ENCODE results near the gene PTPRA. TPM values are rescaled to one million over a fixed set of nuclear protein-coding genes. Genes with fewer than 3 reads are reported as not detected.

PTPRA gene
- total RNA-seq, 1 experiment from 2014 or later = 56.9 TPM

- intact Hi-C loops (cut with micrococcal nuclease; ENCODE audit: unreplicated experiment) = no loop called here
- Histone ChIP-seq H3K36me3 (ENCODE audit: insufficient read depth, low read length, poor library complexity, severe bottlenecking) (peaks cover 46% of the 10 kb centered on the region), H3K4me1 (ENCODE audit: insufficient read depth, low read length, poor library complexity, severe bottlenecking) (no peaks in the 10 kb centered on the region), H3K27ac (ENCODE audit: low read depth, low read length, poor library complexity, severe bottlenecking) (no peak overlapping the region), H3K27me3 (replicated peaks; ENCODE audit: insufficient read depth, low read depth, low read length, poor library complexity) (no peaks in the 10 kb centered on the region), H3K4me3 (ENCODE audit: low read depth, low read length, poor library complexity, severe bottlenecking) (no peak overlapping the region), H3K9me3 (ENCODE audit: low read depth, low read length, poor library complexity, severe bottlenecking) (no peaks in the 10 kb centered on the region)
- BruUV-seq (replicated peaks) = no TSS peak
- no peak for DNase-seq (ENCODE audit: low spot score)
- POLR2A ChIA-PET (ENCODE audit: low non-redundant PET) = no interaction called here
- TF ChIP-seq CTCF (conservative IDR thresholded peaks at IDR 0.05; ENCODE audit: low read depth, low read length) = no peak
- no peak for TF ChIP-seq EZH2 (IDR thresholded peaks at IDR 0.05; ENCODE audit: borderline replicate concordance, low read depth, low read length, poor library complexity, severe bottlenecking)
- CTCF ChIA-PET = no interaction called here
These were observed 158.4 kb downstream of the PTPRA start for GRCh38 chr20:3031524-3032147.

GRCh38 chr20:3032624-3033023 lies 159.3 kb downstream of the PTPRA start:
- no peak overlapping the region for H3K27ac ChIP-seq (ENCODE audit: low read depth, low read length, poor library complexity, severe bottlenecking)
- BruUV-seq (replicated peaks) = no TSS peak
- H3K36me3 ChIP-seq (ENCODE audit: insufficient read depth, low read length, poor library complexity, severe bottlenecking) = peaks cover 44% of the 10 kb centered on the region
- TF ChIP-seq EZH2 (IDR thresholded peaks at IDR 0.05; ENCODE audit: borderline replicate concordance, low read depth, low read length, poor library complexity, severe bottlenecking) = no peak
- no peak for TF ChIP-seq CTCF (conservative IDR thresholded peaks at IDR 0.05; ENCODE audit: low read depth, low read length)
- CTCF ChIA-PET = no interaction called here
- intact Hi-C loops (cut with micrococcal nuclease; ENCODE audit: unreplicated experiment) = no loop called here
- DNase-seq (ENCODE audit: low spot score) = no peak
- no peaks in the 10 kb centered on the region for H3K27me3 ChIP-seq (replicated peaks; ENCODE audit: insufficient read depth, low read depth, low read length, poor library complexity)
- POLR2A ChIA-PET (ENCODE audit: low non-redundant PET) = no interaction called here
- H3K4me1 ChIP-seq (ENCODE audit: insufficient read depth, low read length, poor library complexity, severe bottlenecking) = no peaks in the 10 kb centered on the region
- no peak overlapping the region for H3K4me3 ChIP-seq (ENCODE audit: low read depth, low read length, poor library complexity, severe bottlenecking)
- H3K9me3 ChIP-seq (ENCODE audit: low read depth, low read length, poor library complexity, severe bottlenecking) = no peaks in the 10 kb centered on the region

- Histone ChIP-seq H3K4me1 (ENCODE audit: insufficient read depth, low read length, poor library complexity, severe bottlenecking) (no peaks in the 10 kb centered on the region), H3K9me3 (ENCODE audit: low read depth, low read length, poor library complexity, severe bottlenecking) (no peaks in the 10 kb centered on the region), H3K36me3 (ENCODE audit: insufficient read depth, low read length, poor library complexity, severe bottlenecking) (peaks cover 31% of the 10 kb centered on the region), H3K4me3 (ENCODE audit: low read depth, low read length, poor library complexity, severe bottlenecking) (no peak overlapping the region), H3K27me3 (replicated peaks; ENCODE audit: insufficient read depth, low read depth, low read length, poor library complexity) (no peaks in the 10 kb centered on the region), H3K27ac (ENCODE audit: low read depth, low read length, poor library complexity, severe bottlenecking) (no peak overlapping the region)
- no TSS peak for BruUV-seq (replicated peaks)
- TF ChIP-seq EZH2 (IDR thresholded peaks at IDR 0.05; ENCODE audit: borderline replicate concordance, low read depth, low read length, poor library complexity, severe bottlenecking) = no peak
- no peak for TF ChIP-seq CTCF (conservative IDR thresholded peaks at IDR 0.05; ENCODE audit: low read depth, low read length)
- DNase-seq (ENCODE audit: low spot score) = no peak
- POLR2A ChIA-PET (ENCODE audit: low non-redundant PET) = no interaction called here
- intact Hi-C loops (cut with micrococcal nuclease; ENCODE audit: unreplicated experiment) = no loop called here
- CTCF ChIA-PET = interaction anchor here (0.5 kb wide), 1 partner anchor 345 kb away, joined by 5 read pairs; the partner anchor contains the start of gene EBF4
These were observed 164.4 kb downstream of the PTPRA start for GRCh38 chr20:3037654-3038053.
